ENCODE measurements around the gene FASTK. TPM values are rescaled to one million over a fixed set of nuclear protein-coding genes. Genes with fewer than 3 reads are reported as not detected.
A peak's percentile ranks its signal among the peaks of the same experiment; 100 is the strongest.

The FASTK gene
- total RNA-seq = 100 to 1,000 TPM in 1 of 3 donors, 10 to 100 TPM in 2; 78.6 to 122 (median 98.5) TPM
- long read RNA-seq, donor 1, transcript FASTK-212 (10 exons, 1,764 nt) = minor isoform, 8 of 216 reads
- long read RNA-seq, donor 1, transcript FASTK-202 (9 exons, 1,402 nt) = minor isoform, 9 of 216 reads
- long read RNA-seq, donor 1, transcript FASTK-201 (10 exons, 1,827 nt) = major isoform, 96 of 216 reads
- long read RNA-seq, donor 1, partial matches to known transcripts = 29 of 216 reads
- long read RNA-seq, donor 1, other reads (novel, unspliced or antisense) = 71 of 216 reads
- long read RNA-seq, donor 2, transcript FASTK-201 (10 exons, 1,827 nt) = major isoform, 45 of 73 reads
- long read RNA-seq, donor 2, transcript FASTK-212 (10 exons, 1,764 nt) = minor isoform, 14 of 73 reads
- long read RNA-seq, donor 2, partial matches to known transcripts = 3 of 73 reads
- long read RNA-seq, donor 2, other reads (novel, unspliced or antisense) = 9 of 73 reads

- Histone ChIP-seq H3K4me1 (ENCODE audit: low read depth) (peaks cover 32% of the 10 kb centered on the region), H3K4me3 (peak within 1 kb of the TSS; percentile 90), H3K36me3 (ENCODE audit: low read depth) (no peaks in the 10 kb centered on the region), H3K9me3 (no peaks in the 10 kb centered on the region)
- intact Hi-C loops (cut with DNase I, micrococcal nuclease) = no loop called here
- ATAC-seq (peak; percentile 85), DNase-seq (peak; percentile 92 to 95 (median 93))
- no peak for TF ChIP-seq CTCF (IDR thresholded peaks at IDR 0.05)
Observed at GRCh38 chr7:151080522-151081169, at the start of gene FASTK. FASTK (minus strand) TSS chr7:151080809; CDS start chr7:151080766, 43 bp downstream.

GRCh38 chr7:151129960-151130591 is 49.5 kb upstream of the FASTK start:
- no peak overlapping the region for H3K4me3 ChIP-seq
- no peak for TF ChIP-seq CTCF (IDR thresholded peaks at IDR 0.05)
- no peaks in the 10 kb centered on the region for H3K36me3 ChIP-seq (ENCODE audit: low read depth)
- ATAC-seq = no peak
- peak in 1 of 3 donors; percentile 15 for DNase-seq
- no peaks in the 10 kb centered on the region for H3K9me3 ChIP-seq
- intact Hi-C loops (cut with DNase I, micrococcal nuclease) = loop anchor here in 1 of 2 donors (5.0 kb wide), 1 partner anchor 37 kb away; the partner anchor contains the start of gene GBX1
- H3K4me1 ChIP-seq (ENCODE audit: low read depth) = peaks cover 10% of the 10 kb centered on the region

GRCh38 chr7:151129117-151129959 is 48.7 kb upstream of the FASTK start:
- Histone ChIP-seq H3K36me3 (ENCODE audit: low read depth) (no peaks in the 10 kb centered on the region), H3K9me3 (no peaks in the 10 kb centered on the region), H3K4me3 (no peak overlapping the region), H3K4me1 (ENCODE audit: low read depth) (peaks cover 12% of the 10 kb centered on the region)
- intact Hi-C loops (cut with DNase I, micrococcal nuclease) = loop anchor here in 1 of 2 donors (5.0 kb wide), 1 partner anchor 38 kb away; the partner anchor contains the start of gene GBX1
- TF ChIP-seq CTCF (IDR thresholded peaks at IDR 0.05) = no peak
- peak in 2 of 3 donors; percentile 16 to 42 for DNase-seq
- no peak for ATAC-seq

DNA sequence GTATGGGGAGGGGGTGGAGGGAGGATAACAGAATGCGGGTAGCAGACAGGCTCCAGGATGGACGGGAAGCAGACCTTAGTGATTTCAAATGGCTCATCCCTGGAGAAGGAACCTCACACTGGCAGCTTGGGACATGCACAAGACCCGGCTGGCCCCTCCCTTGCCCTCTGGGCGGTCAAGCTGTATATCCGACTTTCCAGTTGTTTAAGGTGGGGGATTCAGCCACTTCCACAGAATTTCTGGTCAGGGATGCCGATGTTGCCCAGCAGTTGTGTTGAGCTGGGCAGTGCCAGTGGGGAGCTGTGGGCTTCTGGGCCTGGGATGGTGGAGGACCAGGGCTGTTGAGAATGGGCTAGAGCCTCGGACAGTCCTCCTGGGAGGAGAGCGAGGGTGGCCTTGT is 48.1 kb upstream of the FASTK start:
- no peaks in the 10 kb centered on the region for H3K9me3 ChIP-seq
- peaks cover 12% of the 10 kb centered on the region for H3K4me1 ChIP-seq (ENCODE audit: low read depth)
- DNase-seq (peak in 1 of 3 donors; percentile 25), ATAC-seq (no peak)
- no peak overlapping the region for H3K4me3 ChIP-seq
- no peak for TF ChIP-seq CTCF (IDR thresholded peaks at IDR 0.05)
- H3K36me3 ChIP-seq (ENCODE audit: low read depth) = no peaks in the 10 kb centered on the region
- intact Hi-C loops (cut with DNase I, micrococcal nuclease) = loop anchor here in 1 of 2 donors (5.0 kb wide), 1 partner anchor 39 kb away; the partner anchor contains the start of gene GBX1

DNA sequence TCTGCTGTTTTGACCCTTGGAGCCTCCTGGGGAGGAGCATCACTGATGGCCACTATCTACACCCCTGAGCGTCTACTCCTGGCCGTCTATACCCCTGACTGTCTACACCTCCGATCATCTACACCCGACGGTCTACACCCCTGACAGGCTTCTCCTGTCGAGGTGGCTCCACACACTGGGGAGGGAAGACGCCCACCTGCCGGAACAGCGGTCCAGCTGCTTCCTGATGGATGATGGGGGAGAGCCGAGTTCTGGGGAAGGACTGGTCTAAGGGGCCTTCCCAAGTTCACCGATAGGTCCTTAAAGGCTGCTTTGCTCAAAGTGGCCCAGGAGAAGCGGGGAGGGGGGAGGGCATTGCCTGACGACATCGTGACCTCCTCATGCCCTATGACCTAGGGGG is 47.5 kb upstream of the FASTK start:
- peak in 2 of 3 donors; percentile 17 to 43 for DNase-seq
- TF ChIP-seq CTCF (IDR thresholded peaks at IDR 0.05) = no peak
- Histone ChIP-seq H3K9me3 (no peaks in the 10 kb centered on the region), H3K36me3 (ENCODE audit: low read depth) (no peaks in the 10 kb centered on the region), H3K4me1 (ENCODE audit: low read depth) (peaks cover 12% of the 10 kb centered on the region), H3K4me3 (no peak overlapping the region)
- intact Hi-C loops (cut with DNase I, micrococcal nuclease) = loop anchor here in 1 of 2 donors (5.0 kb wide), 1 partner anchor 39 kb away; the partner anchor contains the start of gene GBX1
- no peak for ATAC-seq

All from mucosa of descending colon (tissue), 3 donors.